Measurements from ENCODE around the gene ACTRT2.

ACTRT2 gene

GRCh38 chr1:3029481-3029961 lies 8.3 kb downstream of the ACTRT2 start:
- Histone ChIP-seq H3K9me3 (replicated peaks in 1 of 11) (peaks cover 0 to 8% (median 0%) of the 10 kb centered on the region in 11 experiments; a peak in 1 of 22 replicates), H3K4me2 (peak overlapping the region in 8 of 11 experiments; percentile 9 to 62 (median 50); a peak in 9 of 22 replicates), H3K4me1 (peaks cover 0 to 29% (median 27%) of the 10 kb centered on the region in 10 experiments; a peak in 16 of 20 replicates), H3K36me3 (no peaks in the 10 kb centered on the region), H3K4me3 (no peak overlapping the region), H4K20me1 (peaks cover 0 to 64% (median 29%) of the 10 kb centered on the region in 11 experiments; a peak in 13 of 22 replicates), H3K27me3 (peaks cover 52 to 84% (median 81%) of the 10 kb centered on the region in 11 experiments), H3K9ac (no peak overlapping the region), H3K27ac (no peak overlapping the region)
- no peak for TF ChIP-seq Cebpa-rat (IDR thresholded peaks at IDR 0.05)

DNA sequence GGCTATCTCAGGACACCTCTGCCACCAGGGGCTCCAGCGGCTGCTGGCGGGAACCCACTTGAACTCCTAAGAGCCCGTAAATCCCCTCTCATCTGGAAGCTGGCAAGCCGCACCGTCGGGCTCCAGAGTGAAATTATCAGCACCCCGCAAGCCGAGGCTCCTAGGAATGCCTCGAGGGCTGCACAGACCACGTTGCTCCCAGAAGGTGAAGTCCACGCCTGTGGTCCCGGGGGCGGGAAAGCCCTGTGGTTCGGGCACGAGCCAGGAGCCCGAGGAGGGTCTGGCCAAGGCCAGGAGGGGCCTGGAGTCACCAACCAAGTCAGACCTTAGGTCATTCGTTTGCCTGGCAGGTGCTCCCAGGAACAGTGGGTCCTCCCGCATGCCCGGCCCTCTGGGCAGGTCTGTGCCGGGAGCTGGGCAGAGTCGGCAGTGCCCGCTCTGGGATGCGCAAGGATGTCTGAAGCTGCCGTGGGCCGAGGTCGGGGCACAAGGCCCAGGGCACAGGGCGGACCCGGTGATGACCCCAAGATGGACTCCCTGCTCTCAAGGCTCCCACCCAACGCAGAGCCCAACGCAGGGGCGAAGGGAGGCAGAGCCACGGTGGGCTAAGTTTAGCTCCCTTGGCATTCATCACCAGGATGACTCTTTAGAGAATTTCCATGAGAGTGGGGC lies 8.9 kb downstream of the ACTRT2 start:
- Histone ChIP-seq H3K36me3 (no peaks in the 10 kb centered on the region), H3K4me3 (no peak overlapping the region), H3K4me1 (peaks cover 0 to 29% (median 27%) of the 10 kb centered on the region in 10 experiments; a peak in 16 of 20 replicates), H4K20me1 (peaks cover 0 to 70% (median 29%) of the 10 kb centered on the region in 11 experiments; a peak in 13 of 22 replicates), H3K4me2 (no peak overlapping the region), H3K9ac (no peak overlapping the region), H3K9me3 (replicated peaks in 1 of 11) (peaks cover 0 to 8% (median 0%) of the 10 kb centered on the region in 11 experiments; a peak in 1 of 22 replicates), H3K27ac (no peak overlapping the region), H3K27me3 (peaks cover 52 to 89% (median 85%) of the 10 kb centered on the region in 11 experiments)
- TF ChIP-seq Cebpa-rat (IDR thresholded peaks at IDR 0.05): no peak

DNA sequence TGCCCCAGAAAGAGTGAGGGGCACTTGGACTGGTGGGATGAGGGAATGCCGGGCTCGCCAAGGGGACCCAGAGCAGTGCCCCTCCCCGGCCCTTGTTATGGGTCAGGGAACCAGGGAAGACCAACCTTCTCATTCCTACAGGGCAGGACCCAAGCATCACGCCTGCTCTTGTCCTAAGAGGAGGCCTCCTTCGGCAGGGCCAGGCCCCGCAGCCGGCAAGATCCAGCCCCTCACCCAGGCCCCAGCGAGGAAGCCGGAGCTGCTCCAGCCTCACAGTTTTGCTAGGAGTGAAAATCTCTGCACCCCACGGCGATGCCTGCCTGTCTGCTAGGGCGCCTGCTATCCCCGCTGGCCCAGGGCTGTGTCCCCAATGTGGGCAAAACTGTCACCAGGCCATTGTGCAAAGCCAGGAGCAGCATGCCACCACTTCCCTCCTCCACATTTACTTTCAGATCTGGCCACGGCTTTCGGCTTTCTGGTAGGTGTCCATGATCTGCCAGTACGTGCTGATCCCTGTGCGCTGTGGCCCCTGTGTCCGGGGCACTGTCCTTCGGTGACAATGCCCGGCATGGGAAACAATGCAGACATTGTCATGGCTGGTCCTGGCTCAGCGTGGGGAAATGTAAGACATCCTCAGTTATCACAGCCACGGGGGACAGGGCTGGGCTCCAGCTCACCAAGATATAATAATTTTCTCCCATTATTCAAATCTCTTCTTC lies 9.6 kb downstream of the ACTRT2 start:
- peaks cover 0 to 8% (median 0%) of the 10 kb centered on the region in 11 experiments; a peak in 1 of 22 replicates for H3K9me3 ChIP-seq (replicated peaks in 1 of 11)
- H3K36me3 ChIP-seq: no peaks in the 10 kb centered on the region
- no peak for TF ChIP-seq Cebpa-rat (IDR thresholded peaks at IDR 0.05)
- H3K9ac ChIP-seq: no peak overlapping the region
- H3K4me2 ChIP-seq: no peak overlapping the region
- H3K27me3 ChIP-seq: peaks cover 52 to 93% (median 89%) of the 10 kb centered on the region in 11 experiments
- peaks cover 0 to 74% (median 29%) of the 10 kb centered on the region in 11 experiments; a peak in 13 of 22 replicates for H4K20me1 ChIP-seq
- no peak overlapping the region for H3K27ac ChIP-seq
- H3K4me1 ChIP-seq: peaks cover 0 to 29% (median 27%) of the 10 kb centered on the region in 10 experiments; a peak in 16 of 20 replicates
- no peak overlapping the region for H3K4me3 ChIP-seq

- peaks cover 52 to 97% (median 85%) of the 10 kb centered on the region in 11 experiments for H3K27me3 ChIP-seq
- no peak overlapping the region for H3K27ac ChIP-seq
- H3K36me3 ChIP-seq: no peaks in the 10 kb centered on the region
- H3K9me3 ChIP-seq (replicated peaks in 1 of 11): peaks cover 0 to 6% (median 0%) of the 10 kb centered on the region in 11 experiments; a peak in 1 of 22 replicates
- H4K20me1 ChIP-seq: peaks cover 0 to 82% (median 29%) of the 10 kb centered on the region in 11 experiments; a peak in 13 of 22 replicates
- H3K4me1 ChIP-seq: peaks cover 0 to 29% (median 27%) of the 10 kb centered on the region in 10 experiments; a peak in 16 of 20 replicates
- no peak overlapping the region for H3K4me3 ChIP-seq
- no peak overlapping the region for H3K9ac ChIP-seq
- no peak overlapping the region for H3K4me2 ChIP-seq
- no peak for TF ChIP-seq Cebpa-rat (IDR thresholded peaks at IDR 0.05)
Measured at GRCh38 chr1:3031401-3032221, 10.3 kb downstream of the ACTRT2 start.

DNA sequence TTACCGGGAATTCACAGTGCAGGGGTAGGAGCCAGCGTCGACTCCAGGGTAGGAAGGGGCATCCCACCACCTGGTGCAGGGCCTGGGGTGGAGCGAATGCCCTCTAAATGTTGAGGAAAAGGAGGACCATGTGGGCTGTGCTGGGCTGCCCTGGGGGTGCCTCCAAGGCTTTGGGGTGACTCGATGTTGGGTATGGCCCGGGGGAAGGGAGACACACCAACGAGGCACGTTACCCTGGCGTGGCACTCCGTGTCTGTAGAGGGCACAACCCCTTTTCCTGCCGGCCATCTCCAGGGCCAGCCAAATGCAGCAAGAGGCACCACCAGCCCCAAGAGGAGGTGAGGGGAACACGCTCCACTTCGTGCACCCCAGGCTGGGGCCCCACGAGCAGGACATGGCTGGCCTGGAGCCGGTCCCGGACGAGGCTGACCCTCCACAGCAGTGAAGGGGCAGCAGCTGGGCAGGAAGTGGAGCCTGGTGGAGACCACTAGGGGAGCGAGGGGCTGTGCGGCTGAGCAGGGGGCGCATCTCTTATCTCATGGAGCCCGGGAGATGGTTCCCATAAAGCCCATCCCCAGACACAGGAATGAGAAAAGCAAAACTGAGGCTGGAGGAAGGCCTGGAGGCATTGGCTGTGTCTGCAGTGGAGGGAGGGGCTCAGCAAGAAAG lies 11.2 kb downstream of the ACTRT2 start:
- Histone ChIP-seq H3K9ac (no peak overlapping the region), H4K20me1 (peaks cover 0 to 83% (median 29%) of the 10 kb centered on the region in 11 experiments; a peak in 14 of 22 replicates), H3K4me1 (peaks cover 0 to 29% (median 27%) of the 10 kb centered on the region in 10 experiments; a peak in 16 of 20 replicates), H3K27ac (no peak overlapping the region), H3K9me3 (replicated peaks in 1 of 11) (no peaks in the 10 kb centered on the region; a peak in 1 of 22 replicates), H3K27me3 (peaks cover 45 to 90% (median 76%) of the 10 kb centered on the region in 11 experiments), H3K4me3 (no peak overlapping the region), H3K36me3 (no peaks in the 10 kb centered on the region), H3K4me2 (peak overlapping the region in 8 of 11 experiments; percentile 10 to 72 (median 65); a peak in 14 of 22 replicates)
- no peak for TF ChIP-seq Cebpa-rat (IDR thresholded peaks at IDR 0.05)

GRCh38 chr1:3033040-3033789 lies 11.9 kb downstream of the ACTRT2 start:
- Histone ChIP-seq H3K4me2 (peak overlapping the region in 9 of 11 experiments; percentile 10 to 72 (median 63); a peak in 15 of 22 replicates), H3K27me3 (peaks cover 38 to 87% (median 69%) of the 10 kb centered on the region in 11 experiments), H4K20me1 (peaks cover 0 to 84% (median 29%) of the 10 kb centered on the region in 11 experiments; a peak in 14 of 22 replicates), H3K9ac (no peak overlapping the region), H3K4me1 (peaks cover 0 to 31% (median 27%) of the 10 kb centered on the region in 10 experiments; a peak in 16 of 20 replicates), H3K9me3 (replicated peaks in 1 of 11) (no peaks in the 10 kb centered on the region), H3K4me3 (no peak overlapping the region), H3K36me3 (no peaks in the 10 kb centered on the region), H3K27ac (no peak overlapping the region)
- TF ChIP-seq Cebpa-rat (IDR thresholded peaks at IDR 0.05): no peak

DNA sequence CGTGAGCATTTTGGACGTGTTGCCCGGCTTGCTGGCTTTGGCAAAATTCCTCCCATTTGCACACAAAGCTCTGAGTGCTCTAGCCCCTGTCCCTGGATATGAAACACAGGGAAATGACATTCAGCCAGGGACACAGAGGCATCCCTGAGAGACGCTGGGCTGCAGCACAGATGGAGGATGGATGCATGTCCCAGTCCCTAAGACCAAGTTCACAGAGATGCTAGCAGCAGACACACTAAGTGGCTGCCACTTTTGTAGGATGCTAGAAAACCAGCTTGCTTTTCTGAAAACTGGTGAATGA lies 12.5 kb downstream of the ACTRT2 start:
- Histone ChIP-seq H3K36me3 (no peaks in the 10 kb centered on the region), H3K27ac (no peak overlapping the region), H3K4me3 (no peak overlapping the region), H3K9me3 (replicated peaks in 1 of 11) (no peaks in the 10 kb centered on the region), H3K4me2 (peak overlapping the region in 8 of 11 experiments; percentile 49 to 72 (median 65); a peak in 12 of 22 replicates), H4K20me1 (peaks cover 0 to 84% (median 25%) of the 10 kb centered on the region in 11 experiments; a peak in 14 of 22 replicates), H3K4me1 (peaks cover 0 to 31% (median 28%) of the 10 kb centered on the region in 10 experiments; a peak in 16 of 20 replicates), H3K9ac (no peak overlapping the region), H3K27me3 (peaks cover 33 to 84% (median 66%) of the 10 kb centered on the region in 11 experiments)
- no peak for TF ChIP-seq Cebpa-rat (IDR thresholded peaks at IDR 0.05)
